Stimulated activated CD8-positive, alpha-beta memory T cell treated with anti-CD3 and anti-CD28 coated beads, Interleukin-15, amount 100 ng/mL, for 4 hours (primary cell): Measurements from ENCODE around the gene PFKP.
"Not testable (repeated sequence)": the region's sequence is repeated elsewhere in the genome, so short reads cannot be mapped to it uniquely, and the experiment has no call there.

Experiments
- DNase-seq, 2 donors: peaks; one replicate each; pipeline ENCODE4 v3.0.0-alpha.2; 2020; ENCODE audit warnings: low read depth in 2 of 2

The PFKP gene

DNA sequence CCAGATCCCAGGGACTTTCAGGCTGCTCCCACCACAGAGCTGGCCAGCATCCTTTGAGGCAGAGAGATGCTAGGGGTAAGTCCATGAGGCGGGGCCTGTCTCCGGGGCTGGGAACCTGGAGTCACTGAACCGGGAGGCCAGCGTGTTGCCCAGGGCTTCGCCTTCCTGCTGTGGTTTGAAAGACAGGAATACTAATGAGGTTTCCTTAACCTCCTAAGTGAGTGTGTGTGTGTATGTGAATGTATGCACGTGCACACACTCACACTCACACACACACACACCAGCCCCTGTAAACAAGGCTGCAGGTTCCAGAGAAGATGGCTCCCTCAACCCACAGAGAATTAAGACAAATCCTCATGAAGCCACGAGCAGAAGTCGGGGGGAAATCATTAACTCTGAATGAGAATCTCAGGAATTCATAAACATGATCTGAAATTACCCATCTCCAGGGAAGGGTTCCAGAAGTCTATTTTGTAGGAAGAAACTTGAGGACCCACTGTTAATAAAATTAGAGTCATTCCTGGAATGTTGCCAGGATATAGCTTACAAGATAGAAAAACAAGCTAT is 20.3 kb upstream of the PFKP start:
- no peak for DNase-seq

DNA sequence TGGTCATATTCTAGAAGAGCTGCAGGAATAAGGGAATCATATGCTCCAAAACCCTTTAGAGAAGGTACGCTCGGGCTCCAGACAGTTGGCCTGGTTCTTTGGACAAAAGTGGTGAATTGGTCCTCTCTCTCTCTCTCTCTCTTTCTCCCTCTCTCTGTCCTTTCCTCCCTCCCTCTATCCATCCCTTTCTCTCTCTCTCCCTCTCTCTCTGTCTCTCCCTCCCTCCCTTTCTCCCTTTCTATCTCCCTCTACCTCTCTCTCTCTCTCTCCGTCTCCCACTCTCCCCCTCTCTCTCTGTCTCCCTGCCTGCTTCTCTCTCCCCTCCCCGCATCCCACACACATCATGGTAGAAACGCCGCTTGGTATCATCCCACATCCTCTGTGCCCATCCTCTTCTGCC is 19.8 kb upstream of the PFKP start:
- DNase-seq, result no peak

DNA sequence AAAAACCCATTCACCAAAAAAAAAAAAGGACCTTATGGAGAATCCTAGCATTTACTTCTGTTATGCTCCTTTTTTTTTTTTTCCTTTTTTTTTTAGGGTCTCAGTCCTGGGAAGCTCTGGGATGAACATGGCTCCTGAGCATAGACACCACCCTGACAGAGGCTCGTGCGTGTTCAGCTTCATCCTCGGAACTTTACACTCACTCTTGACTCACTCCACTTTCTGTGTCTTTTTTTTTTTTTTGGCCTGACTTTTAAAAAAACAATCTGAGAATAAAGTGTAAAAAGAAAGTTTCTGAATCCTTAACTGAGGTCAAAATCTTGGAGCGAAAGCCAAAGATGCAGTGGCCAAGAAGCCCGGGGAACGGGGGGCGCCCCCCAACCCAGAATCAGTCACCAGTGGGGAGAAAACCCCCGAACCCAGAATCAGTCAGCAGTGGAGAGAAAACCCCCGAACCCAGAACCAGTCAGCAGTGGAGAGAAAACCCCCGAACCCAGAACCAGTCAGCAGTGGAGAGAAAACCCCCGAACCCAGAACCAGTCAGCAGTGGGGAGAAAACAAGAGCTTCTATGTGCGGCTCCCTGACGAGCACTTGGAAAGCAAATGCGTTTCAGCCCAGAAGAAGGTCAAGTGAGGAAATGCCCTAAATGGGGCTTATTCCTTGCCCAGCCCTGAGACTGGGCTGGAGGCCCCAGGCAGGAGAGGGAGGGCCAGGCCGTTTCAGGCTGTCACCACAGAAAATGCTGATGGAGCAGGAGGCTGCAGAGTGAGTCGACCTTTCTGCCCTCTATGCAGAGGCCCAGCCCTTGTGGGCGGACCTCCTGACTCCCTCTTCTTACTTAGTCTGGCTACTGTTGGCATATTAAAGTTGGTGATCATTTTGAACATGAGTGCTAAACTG is 19.0 kb upstream of the PFKP start:
- no peak for DNase-seq

DNA sequence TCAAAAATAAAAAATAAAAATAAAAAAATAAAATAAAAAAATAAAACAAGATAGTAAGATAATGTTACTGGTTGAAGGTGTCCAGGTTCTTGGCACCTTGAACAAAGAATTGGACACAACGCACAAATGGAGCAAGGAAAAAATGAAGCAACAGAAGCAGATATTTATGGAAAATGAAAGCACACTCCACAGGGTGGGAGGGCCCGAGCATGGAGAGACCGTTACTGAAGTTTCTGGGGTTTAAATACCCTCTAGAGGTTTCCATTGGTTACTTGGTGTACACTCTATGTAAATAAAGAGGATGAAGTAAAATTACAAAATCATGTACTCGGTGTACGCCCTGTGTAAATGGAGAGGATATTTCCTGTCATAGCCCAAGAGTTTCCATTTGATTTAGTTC is 15.7 kb upstream of the PFKP start:
- no peak for DNase-seq

DNA sequence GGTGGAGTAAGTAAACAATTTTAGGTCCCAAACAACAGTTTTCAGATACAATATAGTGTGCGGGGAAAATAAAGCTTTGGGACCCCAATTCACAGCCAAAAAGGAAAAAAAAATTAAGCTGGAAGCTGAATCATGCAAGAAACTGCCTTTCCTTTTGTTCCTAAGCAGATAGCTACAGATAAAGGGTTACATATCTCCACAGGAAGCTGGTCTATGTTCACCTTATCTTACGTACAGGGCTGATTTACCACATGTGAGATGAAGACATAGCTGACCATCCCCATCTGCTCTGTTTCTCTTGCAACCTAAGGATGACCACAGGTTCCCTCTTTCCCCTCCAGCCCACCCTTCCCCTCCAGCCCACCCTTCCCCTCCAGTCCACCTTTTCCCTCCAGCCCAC is 14.2 kb upstream of the PFKP start:
- no peak for DNase-seq

DNA sequence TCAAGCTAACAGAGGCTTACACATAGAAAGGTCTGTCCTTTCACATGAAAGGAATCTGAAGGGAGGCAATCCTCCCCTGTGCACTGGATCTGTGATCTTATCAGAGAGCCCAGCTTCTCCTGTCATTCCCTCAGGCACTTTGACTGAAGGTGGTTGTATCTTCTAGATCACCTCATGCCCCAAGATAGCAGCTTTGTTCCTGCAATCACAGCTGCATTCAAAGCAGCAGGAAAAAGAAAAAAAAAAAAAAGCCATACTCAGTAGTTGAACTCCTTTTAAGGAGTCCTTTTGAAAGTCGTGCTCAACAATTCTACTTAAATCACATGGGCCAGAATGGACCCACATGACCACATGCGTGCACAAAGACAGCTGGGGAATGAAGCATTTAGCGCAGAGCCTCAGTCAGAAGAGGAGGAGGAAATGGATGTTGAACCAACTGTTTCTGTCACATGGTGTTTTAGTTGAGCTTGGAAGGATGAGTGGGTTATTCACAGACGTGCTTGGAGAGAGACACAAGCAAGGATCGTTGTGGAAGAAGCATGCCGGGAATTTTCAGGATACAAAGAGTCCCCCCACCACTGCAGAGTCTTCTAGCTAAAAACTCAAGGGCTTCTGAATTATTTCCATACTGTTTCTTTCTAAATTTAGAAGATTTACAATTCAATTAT is 13.0 kb upstream of the PFKP start:
- no peak for DNase-seq

DNA sequence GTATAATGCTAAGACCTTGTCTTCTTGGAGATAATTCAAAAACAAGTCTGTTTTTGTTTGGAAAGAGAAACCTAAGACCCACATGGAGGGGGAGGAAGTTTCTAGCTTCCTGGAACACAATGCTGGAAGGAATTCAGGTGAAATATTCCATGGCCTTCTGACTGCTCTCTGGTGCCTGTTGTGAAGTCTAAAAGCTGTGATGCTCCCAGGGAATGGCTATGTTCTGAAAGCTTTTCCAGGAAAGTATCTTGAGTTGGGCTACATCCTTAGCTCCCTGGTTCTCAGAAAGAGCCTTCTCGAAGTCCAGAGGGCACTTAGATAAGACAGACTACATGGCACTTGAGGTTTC is 12.5 kb upstream of the PFKP start:
- DNase-seq, result no peak

DNA sequence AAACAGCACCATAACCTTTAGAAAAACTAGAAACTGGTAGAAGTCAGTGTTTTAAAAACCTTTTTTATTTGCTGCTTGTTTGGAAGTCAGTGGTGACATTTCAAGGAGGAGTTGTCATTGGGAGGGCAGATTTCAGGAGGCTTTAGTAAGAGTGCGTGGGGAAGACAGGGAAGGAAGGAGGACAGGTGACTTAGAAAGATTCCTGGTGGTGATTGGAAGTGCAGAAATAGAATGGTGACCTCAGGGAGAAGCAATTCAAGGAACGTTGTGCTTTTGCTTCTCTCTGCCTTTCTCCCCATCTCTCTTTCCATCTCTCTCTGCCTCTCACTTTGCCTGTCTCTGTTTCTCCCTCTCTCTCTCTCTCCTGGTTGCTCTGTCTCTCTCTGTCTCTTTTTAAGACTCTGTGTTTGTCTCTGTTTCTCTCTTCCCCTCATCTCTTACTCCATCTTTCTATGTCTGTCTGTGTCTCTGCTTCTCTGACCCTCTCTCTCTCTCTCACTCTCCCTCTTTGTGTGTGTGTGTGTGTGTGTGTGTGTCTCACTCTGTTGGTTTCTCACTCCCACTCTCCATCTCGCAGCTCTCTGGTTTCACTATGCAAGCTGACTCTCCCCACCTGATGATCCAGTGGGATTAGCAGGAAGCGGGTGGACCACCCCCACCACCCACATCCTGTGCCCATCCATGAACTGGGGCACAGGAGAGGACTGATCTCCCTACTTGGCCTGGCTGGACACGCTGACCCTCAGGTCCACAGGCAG is 10.9 kb upstream of the PFKP start:
- DNase-seq, result no peak

DNA sequence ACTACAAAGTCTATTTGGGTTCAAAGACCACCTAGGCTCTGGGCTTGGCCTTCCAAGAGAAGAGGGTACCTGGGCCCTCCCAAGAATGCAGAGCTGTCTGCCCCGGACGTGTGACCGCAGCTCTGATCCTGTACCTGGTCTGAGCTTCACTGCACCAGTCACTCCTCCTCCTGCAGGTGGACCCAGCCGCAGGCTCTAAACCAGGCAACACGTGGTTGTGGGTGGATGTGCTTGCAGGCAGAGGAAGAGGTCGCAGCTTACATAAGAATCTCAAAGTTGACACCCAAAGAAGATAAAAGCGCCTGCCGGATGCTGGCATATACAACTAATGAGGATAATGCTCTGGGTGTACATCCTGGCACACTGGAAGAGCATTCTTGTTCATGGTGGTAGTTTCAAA is 9.4 kb upstream of the PFKP start:
- DNase-seq, result no peak

DNA sequence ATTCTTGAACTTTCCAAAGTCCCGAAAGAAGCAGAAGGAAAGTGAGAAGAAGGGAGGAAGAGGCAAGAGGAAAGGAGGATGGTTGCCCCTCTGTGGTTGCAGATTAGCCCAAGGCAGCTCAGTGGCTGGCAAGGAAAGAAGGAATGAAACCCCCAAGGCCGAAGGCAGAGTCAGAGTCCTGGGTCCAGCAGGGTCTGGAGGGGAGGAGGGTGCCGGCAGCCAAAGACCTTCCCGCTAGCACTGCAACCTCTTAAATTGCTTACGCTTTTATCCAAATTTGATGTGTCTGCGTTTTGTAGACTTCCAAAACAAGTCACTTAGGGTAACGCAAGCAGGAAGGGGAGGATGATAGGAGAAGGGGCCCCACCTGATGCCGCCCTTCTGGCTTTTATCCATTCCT is 7.4 kb upstream of the PFKP start:
- DNase-seq, result no peak

DNA sequence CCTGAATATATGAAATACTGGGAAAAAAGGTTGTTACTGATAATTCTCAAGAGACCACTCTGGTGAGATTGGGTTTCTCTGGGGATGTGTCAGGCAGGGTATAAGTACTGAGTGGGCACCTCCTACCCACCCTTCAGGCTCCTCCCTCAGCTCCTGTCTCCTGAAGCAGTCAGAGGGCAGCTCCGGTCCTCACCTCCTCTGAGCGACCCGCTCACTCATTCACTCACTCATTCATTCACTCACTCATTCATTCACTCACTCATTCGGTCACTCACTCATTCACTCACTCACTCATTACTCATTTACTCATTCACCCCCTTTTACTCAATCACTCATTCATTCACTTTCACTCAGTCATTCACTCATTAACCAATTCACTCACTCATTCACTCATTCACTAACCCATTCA is 6.9 kb upstream of the PFKP start:
- DNase-seq, result no peak

DNA sequence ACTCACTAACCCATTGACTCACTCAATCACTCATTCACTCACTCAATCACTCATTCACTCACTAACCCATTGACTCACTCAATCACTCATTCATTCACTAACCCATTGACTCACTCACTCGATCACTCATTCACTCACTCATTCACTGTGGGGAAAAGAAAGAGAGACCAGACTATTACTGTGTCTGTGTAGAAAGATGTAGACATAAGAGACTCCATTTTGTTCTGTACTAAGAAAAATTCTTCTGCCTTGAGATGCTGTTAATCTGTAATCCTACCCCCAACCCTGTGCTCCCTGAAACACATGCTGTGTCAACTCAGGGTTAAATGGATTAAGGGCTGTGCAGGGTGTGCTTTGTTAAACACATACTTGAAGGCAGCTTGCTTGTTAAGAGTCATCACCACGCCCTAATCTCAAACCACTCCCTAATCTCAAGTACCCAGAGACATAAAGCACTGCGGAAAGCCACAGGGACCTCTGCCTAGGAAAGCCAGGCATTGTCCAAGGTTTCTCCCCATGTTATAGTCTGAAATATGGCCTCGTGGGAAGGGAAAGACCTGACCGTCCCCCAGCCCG is 5.9 kb upstream of the PFKP start:
- DNase-seq, result not testable (repeated sequence)

DNA sequence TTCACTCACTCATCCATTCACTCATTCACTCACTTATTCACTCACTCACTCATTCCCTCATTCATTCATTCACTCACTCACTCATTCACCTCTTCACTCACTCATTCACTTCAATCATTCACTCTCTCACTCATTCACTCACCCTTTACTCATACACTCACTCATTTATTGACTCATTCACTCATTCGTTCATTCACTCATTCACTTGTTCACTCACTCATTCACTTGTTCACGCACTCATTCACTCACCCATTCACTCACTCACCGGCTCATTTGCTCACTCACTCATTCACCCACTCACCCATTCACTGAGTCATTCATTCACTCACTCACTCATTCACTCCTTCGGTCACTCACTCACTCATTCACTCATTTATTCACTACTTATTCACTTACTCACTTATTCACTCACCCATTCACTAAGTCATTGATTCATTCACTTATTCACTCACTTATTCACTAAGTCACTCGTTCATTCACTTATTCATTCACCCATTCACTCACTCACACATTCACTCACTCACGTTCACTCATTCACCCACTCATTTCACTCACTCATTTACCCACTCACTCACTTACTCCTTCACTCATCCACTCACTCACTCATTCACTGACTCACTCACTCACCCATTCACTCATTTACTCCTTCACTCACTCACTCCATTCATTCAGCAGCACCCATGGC is 4.7 kb upstream of the PFKP start:
- no peak for DNase-seq

DNA sequence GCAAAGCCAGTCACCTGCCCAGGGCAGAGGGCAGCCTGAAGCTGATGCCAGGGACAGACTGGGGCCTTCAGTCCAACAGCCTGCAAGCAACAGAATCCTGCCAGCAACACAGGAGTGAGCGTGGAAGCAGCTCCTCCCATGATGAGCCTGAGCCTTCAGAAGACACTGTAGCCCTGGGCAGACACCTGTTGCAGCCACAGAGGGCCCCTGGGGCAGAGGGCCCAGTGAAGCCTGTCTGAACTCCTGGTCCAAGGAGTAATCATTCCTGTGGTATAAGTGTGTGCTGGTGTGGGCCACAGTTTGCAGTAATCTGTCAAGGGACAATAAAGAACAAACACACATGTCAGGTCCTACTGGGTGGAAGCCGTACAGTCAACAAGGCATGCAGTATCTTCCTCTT is 2.9 kb upstream of the PFKP start:
- no peak for DNase-seq

DNA sequence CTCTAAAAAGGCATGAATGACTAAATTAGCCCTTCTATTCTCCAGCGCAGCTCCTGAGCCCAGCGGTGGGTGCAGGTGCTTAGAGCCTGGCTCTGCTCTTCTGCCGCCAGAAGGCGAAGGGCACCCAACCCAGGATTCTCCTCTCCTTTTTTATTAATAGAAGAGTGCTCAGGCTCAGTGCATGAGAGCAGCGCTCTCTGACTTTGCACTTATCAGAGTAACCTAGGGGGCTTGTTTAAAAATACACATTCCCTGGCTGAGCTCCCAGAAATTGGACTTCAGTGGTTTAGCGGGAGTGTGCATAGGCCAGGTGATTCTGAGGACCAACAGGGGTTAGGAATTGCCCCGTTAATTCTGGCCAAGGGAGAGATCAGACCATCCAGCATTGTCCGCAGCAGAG is 1.7 kb upstream of the PFKP start:
- no peak for DNase-seq

DNA sequence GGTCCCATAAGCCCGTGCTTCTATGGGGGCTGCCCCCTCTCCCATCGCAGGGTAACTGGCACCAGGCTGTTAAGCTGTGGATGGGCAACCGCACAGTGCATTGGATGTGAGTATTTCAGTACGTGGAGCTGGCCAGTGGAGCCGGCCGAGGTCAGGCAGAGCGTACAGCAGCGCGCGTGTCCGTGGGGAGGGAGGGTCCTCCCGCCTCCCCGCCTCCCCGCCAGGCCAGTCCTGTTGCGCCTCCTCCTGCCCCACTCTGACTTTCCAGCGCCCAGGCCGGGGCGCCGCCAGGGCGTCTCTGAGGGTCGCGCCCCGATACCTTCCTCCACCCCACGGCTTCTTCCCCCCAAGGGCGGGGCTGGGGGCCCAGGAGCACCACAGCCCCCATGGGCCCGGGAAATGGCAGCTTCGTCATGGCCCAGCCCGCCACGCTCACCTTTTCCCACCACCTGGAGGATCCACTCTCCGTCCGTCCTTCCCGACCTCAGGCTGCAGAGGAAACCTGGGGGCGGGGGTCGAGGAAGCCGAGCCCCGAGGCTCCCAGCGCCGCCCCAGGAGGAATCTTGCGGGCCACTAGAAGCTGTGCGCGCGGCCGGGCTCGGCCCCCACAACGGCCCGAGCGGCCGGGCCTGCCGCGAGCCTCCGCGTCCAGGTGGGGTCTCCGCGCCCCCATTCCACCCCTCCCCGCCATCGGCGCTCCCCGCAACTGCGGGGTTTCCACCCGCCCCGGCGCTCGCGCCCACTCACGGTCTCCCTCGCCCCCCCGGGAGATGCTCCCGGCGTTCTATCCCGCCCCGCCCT is 831 bp upstream of the PFKP start:
- DNase-seq, result no peak

DNA sequence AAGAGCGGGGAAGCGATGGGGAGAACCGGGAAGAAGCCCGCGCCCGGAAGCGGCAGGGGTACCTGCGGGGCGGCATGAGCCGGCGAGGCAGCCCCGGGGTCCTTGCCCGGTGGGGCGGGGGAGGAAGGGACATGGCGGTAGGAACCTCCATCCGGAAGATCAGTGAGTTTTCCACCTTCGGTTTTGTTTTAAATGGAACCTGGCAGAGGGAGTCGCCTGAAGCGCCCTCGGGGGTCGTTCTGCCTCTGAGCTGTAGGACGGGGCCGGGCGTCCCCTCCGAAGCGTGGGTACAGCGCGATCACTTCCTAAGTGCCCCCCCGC is 471 bp downstream of the PFKP start:
- DNase-seq, result no peak

DNA sequence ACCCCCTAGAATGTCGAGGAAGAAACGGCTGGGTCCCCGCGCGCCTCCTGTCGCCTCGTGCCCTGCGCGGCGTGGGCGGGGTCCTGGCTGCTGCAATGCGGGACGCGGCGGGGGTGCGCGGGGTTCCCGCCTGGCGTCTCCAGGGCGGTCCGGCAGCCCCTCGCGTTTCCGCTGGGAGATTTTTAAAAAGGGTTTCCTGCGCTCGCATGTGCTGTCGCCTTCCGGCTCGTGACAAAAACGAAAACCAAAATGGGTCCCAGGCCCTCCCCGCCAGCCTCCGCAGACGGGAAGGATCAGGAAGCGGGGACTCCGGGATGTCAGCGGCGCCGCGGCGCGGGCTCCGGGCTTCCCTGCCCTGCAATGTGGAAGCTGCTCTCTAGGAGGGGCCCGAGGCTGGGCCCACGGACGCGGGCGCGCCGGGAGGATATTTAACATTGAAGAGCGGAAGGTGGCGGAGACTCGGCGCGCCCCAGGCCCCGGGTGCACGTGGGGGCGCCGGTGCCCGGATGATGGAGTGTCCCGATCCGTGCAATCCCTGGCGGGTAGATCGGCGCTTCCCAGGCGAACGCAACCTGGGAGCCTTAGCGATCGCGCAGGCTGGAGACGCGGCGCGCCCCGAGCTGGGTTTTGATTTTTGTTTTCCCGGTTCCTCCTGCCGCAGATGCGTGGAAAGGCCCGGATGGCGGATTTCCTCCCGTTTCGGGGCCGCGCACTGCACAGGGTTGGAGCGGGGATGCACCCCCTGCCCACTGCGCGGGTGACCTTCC is 1.0 kb downstream of the PFKP start:
- peak; percentile 37 to 48 for DNase-seq

DNA sequence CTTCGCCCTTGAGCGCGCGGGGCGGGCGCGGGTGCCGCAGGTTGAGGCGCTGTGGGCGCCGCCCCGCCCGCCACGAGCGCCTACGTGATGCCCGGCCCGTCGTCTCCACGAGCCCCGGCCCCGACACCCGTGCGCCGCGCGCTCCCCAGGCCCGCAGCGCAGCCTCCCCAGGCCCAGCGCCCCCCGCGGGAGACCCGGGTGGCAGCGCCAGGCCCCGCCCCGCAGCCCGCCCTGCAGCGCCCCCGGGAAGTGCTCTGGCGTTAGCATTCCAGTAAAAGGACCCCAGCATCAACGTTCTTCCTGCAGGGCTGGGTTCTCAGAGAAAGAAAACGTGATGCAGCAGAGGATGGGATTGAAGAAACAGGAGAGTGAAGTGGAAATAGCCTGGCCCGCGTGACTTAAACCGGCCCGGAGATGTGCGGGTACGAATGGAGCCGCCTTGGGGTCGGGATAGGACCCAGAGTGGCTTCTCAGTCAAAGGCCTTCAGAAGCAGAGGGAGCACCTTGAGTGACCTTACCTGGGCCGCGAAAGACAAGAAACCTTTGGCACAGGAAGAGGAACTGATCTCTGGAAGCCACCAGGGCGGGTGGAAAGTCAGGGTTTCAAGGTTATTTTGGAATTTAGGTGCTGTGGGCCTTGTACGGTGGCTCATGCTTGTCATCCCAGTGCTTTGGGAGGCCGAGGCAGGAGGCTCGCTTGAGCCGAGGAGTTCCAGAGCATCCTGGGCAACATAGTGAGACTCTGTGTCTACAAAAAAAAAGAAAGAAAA is 1.8 kb downstream of the PFKP start:
- peak in 1 of 2 donors; percentile 16 for DNase-seq
